ENCODE data around the gene CD300E.

CD300E gene

GRCh38 chr17:74646231-74646630, 22.7 kb upstream of the CD300E start (continued):
- TF ChIP-seq TSHZ2 (CRISPR knock-in tag; IDR thresholded peaks at IDR 0.05) = no peak

GRCh38 chr17:74645010-74645409, 21.5 kb upstream of the CD300E start:
- ATAC-seq = no peak
- TF ChIP-seq ZNF565 (CRISPR knock-in tag; conservative IDR thresholded peaks at IDR 0.05; ENCODE audit: low read depth) (no peak), OSR1 (CRISPR knock-in tag; IDR thresholded peaks at IDR 0.05) (no peak), GLIS3 (CRISPR knock-in tag; IDR thresholded peaks at IDR 0.05) (no peak), ZFP3 (CRISPR knock-in tag; IDR thresholded peaks at IDR 0.05) (no peak), ARNTL (CRISPR knock-in tag; IDR thresholded peaks at IDR 0.05; ENCODE audit: borderline replicate concordance, low read depth) (no peak), POU6F1 (CRISPR knock-in tag; IDR thresholded peaks at IDR 0.05; ENCODE audit: borderline replicate concordance, low read depth) (no peak), SNAI2 (CRISPR knock-in tag; IDR thresholded peaks at IDR 0.05) (no peak), BACH2 (CRISPR knock-in tag; IDR thresholded peaks at IDR 0.05; ENCODE audit: borderline replicate concordance) (no peak), ZNF8 (CRISPR knock-in tag; IDR thresholded peaks at IDR 0.05) (no peak), ESRRG (CRISPR knock-in tag; IDR thresholded peaks at IDR 0.05) (no peak), ZFP30 (CRISPR knock-in tag; IDR thresholded peaks at IDR 0.05) (no peak), ISL1 (CRISPR knock-in tag; IDR thresholded peaks at IDR 0.05) (no peak), TOX (CRISPR knock-in tag; IDR thresholded peaks at IDR 0.05; ENCODE audit: borderline replicate concordance) (no peak), PPARA (CRISPR knock-in tag; IDR thresholded peaks at IDR 0.05; ENCODE audit: borderline replicate concordance) (no peak), CREB5 (CRISPR knock-in tag; IDR thresholded peaks at IDR 0.05; ENCODE audit: low read depth) (no peak), PATZ1 (CRISPR knock-in tag; IDR thresholded peaks at IDR 0.05; ENCODE audit: borderline replicate concordance) (no peak)

- no peak for ATAC-seq
- TF ChIP-seq BACH2 (CRISPR knock-in tag; IDR thresholded peaks at IDR 0.05; ENCODE audit: borderline replicate concordance) (no peak), CSDC2 (CRISPR knock-in tag; IDR thresholded peaks at IDR 0.05) (no peak), TSHZ2 (CRISPR knock-in tag; IDR thresholded peaks at IDR 0.05) (no peak), RARB (CRISPR knock-in tag; IDR thresholded peaks at IDR 0.05) (no peak), GLIS3 (CRISPR knock-in tag; IDR thresholded peaks at IDR 0.05) (no peak), OSR1 (CRISPR knock-in tag; IDR thresholded peaks at IDR 0.05) (no peak), ARNTL (CRISPR knock-in tag; IDR thresholded peaks at IDR 0.05; ENCODE audit: borderline replicate concordance, low read depth) (no peak), PPARA (CRISPR knock-in tag; IDR thresholded peaks at IDR 0.05; ENCODE audit: borderline replicate concordance) (no peak), CSRNP3 (CRISPR knock-in tag; IDR thresholded peaks at IDR 0.05) (no peak), ZFP30 (CRISPR knock-in tag; IDR thresholded peaks at IDR 0.05) (no peak), SNAI2 (CRISPR knock-in tag; IDR thresholded peaks at IDR 0.05) (no peak), ZNF8 (CRISPR knock-in tag; IDR thresholded peaks at IDR 0.05) (no peak), PATZ1 (CRISPR knock-in tag; IDR thresholded peaks at IDR 0.05; ENCODE audit: borderline replicate concordance) (no peak), ZNF565 (CRISPR knock-in tag; conservative IDR thresholded peaks at IDR 0.05; ENCODE audit: low read depth) (no peak), ZFP3 (CRISPR knock-in tag; IDR thresholded peaks at IDR 0.05) (no peak), TCF4 (CRISPR knock-in tag; IDR thresholded peaks at IDR 0.05; ENCODE audit: borderline replicate concordance) (no peak), ZNF70 (CRISPR knock-in tag; IDR thresholded peaks at IDR 0.05) (no peak), CREB5 (CRISPR knock-in tag; IDR thresholded peaks at IDR 0.05; ENCODE audit: low read depth) (no peak)
These were observed 20.9 kb upstream of the CD300E start for GRCh38 chr17:74644419-74644818.

Data from SK-N-SH treated with all-trans-retinoic acid at 6 μM for 48 hours (cell line).